Fibroblast of mammary gland (primary cell): Measurements from ENCODE around the gene CSRNP2.

Source experiments
- DNase-seq: peaks from one replicate; pipeline ENCODE4 v3.0.0-alpha.2; 2010; ENCODE audit warnings: low read depth
- H3K4me3 ChIP-seq: 2 replicates; pipeline ENCODE4 v1.5.1; 2011; ENCODE audit warnings: low read depth, mild to moderate bottlenecking, low read length, moderate library complexity; ENCODE audit not compliant: control insufficient read depth
- TF ChIP-seq, protein P1 (sequence below): conservative IDR thresholded peaks from 2 replicates; pipeline ENCODE4 v1.5.1; 2011; ENCODE audit warnings: low read depth, low read length, inconsistent platforms; ENCODE audit not compliant: control insufficient read depth, insufficient read depth

CSRNP2 gene

DNA sequence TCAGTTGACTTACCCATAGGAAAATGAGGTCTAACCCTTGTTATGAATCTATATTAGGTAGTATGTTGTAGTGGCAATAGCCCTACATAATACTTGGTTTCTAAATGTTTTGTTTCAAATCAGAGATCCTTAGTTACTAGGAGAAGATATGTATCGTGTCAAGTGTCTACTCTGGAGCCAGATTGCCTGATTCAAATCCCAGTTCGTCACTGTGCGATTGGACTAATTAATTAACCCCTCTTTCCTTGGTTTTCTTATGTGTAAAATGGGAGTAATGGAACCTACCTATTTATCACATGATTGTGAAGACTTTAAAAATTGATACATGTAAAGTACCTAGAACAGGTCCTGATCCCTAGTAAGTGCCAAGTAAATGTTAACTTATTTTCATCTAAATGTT, 33.9 kb downstream of the CSRNP2 start:
- peak overlapping the region; percentile 79 for H3K4me3 ChIP-seq
- DNase-seq, result no peak
- TF ChIP-seq, protein P1, sequence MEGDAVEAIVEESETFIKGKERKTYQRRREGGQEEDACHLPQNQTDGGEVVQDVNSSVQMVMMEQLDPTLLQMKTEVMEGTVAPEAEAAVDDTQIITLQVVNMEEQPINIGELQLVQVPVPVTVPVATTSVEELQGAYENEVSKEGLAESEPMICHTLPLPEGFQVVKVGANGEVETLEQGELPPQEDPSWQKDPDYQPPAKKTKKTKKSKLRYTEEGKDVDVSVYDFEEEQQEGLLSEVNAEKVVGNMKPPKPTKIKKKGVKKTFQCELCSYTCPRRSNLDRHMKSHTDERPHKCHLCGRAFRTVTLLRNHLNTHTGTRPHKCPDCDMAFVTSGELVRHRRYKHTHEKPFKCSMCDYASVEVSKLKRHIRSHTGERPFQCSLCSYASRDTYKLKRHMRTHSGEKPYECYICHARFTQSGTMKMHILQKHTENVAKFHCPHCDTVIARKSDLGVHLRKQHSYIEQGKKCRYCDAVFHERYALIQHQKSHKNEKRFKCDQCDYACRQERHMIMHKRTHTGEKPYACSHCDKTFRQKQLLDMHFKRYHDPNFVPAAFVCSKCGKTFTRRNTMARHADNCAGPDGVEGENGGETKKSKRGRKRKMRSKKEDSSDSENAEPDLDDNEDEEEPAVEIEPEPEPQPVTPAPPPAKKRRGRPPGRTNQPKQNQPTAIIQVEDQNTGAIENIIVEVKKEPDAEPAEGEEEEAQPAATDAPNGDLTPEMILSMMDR, result no peak

GRCh38 chr12:51048661-51049251, 34.6 kb downstream of the CSRNP2 start:
- TF ChIP-seq, protein P1, result no peak
- H3K4me3 ChIP-seq, result peak overlapping the region; percentile 79
- peak; percentile 6 for DNase-seq

GRCh38 chr12:51047655-51048540, 35.5 kb downstream of the CSRNP2 start, which contains the start of gene LETMD1:
TSS of gene LETMD1 (plus strand) at chr12:51048327. CDS start at chr12:51048357, 30 bp downstream.
- DNase-seq, result peak; percentile 99
- peak within 1 kb of the TSS; percentile 79 for H3K4me3 ChIP-seq
- TF ChIP-seq, protein P1, result peak; percentile 85

GRCh38 chr12:51036279-51036678, 47.1 kb downstream of the CSRNP2 start:
- no peak overlapping the region for H3K4me3 ChIP-seq
- no peak for DNase-seq
- TF ChIP-seq, protein P1, result no peak

DNA sequence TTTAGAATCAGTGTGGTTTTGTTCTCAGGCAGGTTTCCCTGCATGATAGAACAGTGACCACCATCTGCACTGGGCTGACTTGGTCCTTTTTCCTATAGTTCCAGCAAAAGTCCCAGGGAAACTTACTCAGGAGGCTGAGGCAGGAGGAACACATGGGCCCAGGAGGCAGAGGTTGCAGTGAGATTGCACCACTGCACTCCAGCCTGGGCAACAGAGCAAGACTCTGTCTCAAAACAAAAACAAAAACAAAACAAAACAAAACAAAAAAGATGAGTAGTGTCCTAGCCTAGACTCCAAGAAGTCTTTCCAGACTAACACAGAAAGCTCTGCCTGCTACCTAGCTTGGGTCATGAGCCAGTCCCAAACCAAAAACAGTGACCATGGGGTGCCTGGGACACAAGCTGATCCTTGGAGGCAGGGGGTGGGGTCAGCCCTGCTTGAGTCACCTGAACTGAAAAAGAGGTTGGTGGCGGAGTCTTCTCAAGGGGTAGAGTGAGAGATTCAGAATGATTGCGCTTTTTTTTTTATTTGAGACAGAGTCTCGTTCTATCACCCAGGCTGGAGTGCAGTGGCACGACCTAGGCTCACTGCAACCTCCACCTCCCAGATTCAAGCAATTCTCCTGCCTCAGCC, 49.8 kb downstream of the CSRNP2 start:
- TF ChIP-seq, protein P1, result no peak
- no peak for DNase-seq
- H3K4me3 ChIP-seq, result no peak overlapping the region

- H3K4me3 ChIP-seq, result no peak overlapping the region
- no peak for DNase-seq
- TF ChIP-seq, protein P1, result no peak
Measured at GRCh38 chr12:51033048-51033447, 50.3 kb downstream of the CSRNP2 start.
